Activated gamma-delta T cell treated with Interleukin-2 at 50 U/mL for 16 hours (primary cell): Measurements from ENCODE around the gene CFAP61.

Experiments used
- DNase-seq: peaks from one replicate; pipeline ENCODE4 v3.0.0-alpha.2; 2020

The CFAP61 gene

GRCh38 chr20:20184149-20184548, 131.8 kb downstream of the CFAP61 start:
- no peak for DNase-seq

GRCh38 chr20:20184706-20185105, 132.4 kb downstream of the CFAP61 start:
- no peak for DNase-seq

GRCh38 chr20:20188647-20189046, 136.3 kb downstream of the CFAP61 start:
- no peak for DNase-seq

- DNase-seq: no peak
These were observed 140.0 kb downstream of the CFAP61 start for GRCh38 chr20:20192366-20192765.

- no peak for DNase-seq
These were observed 142.8 kb downstream of the CFAP61 start for GRCh38 chr20:20195021-20195705.

DNA sequence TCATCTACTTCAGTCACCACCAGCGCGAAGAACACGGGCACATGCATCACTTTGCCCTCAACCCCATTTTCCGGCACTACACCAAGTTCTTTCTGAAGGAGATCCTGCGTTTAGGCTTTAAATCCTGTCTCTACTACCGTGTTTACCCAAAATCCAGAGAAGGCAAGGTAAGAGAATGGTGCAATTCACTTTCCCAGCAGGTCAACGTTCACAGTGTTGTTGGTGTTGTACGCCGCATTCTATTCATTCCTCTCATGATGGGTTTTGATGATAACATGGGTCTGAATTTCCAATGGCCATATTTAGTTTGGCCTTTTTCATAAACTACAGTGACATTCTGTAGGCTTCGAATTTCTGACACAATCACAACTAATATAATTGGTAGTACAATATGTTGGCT, 144.3 kb downstream of the CFAP61 start:
- DNase-seq: no peak

- DNase-seq: no peak
These were observed 145.7 kb downstream of the CFAP61 start for GRCh38 chr20:20198011-20198410.

GRCh38 chr20:20199361-20200160, 147.2 kb downstream of the CFAP61 start:
- no peak for DNase-seq

DNA sequence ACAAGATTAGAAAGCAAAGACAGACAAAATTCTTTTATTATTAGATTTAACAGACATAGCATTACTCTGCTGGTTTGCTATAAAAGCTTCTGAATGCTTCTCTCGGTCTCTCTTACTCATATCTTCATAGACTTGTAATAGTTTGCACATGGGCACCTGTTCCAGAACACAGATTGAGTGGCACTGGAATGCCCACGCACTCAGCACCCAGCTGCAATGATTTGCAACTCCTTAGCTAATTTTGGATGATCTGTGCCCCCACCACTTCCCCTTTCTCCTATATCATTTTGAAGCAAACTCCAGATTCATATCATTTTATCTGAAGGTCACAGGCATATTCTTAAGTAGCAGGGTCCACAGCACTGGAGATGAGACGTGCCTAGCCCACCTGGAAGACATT, 148.8 kb downstream of the CFAP61 start:
- DNase-seq: no peak

DNA sequence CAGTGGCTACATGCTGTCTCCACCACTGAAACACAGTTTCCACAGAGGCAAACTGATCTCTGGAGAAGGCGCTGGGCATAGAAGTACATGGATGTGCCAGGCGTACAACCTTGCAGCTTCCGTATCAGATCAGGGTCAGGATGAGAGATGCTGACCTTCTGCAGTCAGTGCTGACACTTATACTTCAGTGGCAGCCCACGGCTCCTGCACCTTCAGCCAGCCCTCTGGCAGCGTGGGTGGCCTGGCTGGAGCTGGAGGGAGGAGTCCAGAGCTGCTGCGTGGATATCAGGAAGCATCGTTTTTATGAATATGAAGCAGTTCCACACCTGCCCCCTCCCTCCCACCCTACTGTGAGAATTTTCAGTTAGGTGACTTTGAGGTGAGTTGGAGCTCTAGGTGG, 149.3 kb downstream of the CFAP61 start:
- no peak for DNase-seq

DNA sequence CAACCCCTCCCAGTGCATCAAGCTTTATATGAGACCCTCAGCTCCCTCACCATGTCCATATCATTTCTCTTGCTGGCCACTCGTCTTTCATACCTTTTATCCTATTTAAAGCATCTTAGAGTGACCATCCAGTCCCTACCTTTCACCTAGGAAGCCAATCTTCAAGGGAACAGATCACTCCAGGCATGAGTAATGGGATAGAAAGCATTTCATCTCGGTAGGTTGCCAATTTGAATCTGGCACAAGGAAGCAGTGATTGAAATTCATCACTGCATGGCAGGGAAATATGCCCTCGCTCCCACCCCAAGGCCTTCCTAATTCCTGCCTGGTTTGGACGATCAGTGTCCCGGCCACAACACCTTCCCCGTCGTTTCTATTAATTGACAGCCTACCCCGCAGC, 150.4 kb downstream of the CFAP61 start:
- no peak for DNase-seq

DNA sequence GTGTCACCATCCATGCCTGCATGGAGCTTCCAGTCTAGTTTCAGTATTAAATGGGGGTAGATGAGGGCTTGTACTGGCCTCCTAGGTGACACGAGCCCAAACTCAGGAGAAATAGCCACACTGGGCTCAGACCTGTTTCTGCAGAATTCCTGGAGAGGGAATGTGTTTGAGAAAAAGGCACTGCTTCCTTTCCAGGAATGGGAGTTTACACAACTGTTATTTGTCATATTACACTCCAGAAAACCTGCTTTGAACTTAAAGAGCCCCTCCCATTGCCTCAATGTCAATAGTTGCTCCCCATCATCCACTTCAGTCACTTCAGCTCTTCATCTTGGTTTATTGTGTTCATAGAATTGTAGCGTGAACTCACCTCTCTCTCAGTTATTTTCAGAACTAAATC, 151.5 kb downstream of the CFAP61 start:
- no peak for DNase-seq

- DNase-seq: no peak
These were observed 151.9 kb downstream of the CFAP61 start for GRCh38 chr20:20204256-20204655.

DNA sequence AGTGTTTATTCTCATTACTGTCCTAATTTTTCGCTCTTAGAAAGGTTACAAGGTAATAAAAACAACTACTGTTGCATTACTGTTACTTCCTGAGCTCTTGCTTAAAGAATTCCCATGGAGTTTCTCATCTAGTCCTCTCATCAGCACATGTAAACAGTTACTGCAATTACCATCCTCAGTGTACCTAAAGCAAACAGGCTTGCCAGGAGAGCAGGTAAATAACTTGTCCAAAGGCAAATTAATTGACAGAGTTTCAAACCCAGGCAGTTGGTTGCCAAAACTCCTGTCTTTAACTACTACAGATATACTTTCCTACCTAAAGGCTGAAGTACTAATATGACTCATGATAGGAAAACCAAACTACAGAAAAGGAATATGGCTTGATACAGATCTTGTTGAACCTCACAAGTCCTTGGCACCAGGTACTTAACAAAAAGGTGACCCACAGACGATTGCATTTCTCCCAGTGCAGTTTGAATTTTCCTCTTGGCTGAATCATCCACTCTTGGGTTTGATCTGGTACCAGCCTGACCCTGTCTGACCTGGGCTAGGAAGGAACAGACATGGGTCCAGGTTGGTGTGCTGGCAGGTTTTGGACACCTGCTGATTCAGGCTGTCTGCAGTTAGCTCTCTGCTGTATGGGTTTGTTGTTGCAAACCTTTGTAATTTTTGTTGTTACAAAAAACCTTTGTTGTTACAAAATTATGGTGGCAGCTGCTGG, 153.0 kb downstream of the CFAP61 start:
- no peak for DNase-seq

DNA sequence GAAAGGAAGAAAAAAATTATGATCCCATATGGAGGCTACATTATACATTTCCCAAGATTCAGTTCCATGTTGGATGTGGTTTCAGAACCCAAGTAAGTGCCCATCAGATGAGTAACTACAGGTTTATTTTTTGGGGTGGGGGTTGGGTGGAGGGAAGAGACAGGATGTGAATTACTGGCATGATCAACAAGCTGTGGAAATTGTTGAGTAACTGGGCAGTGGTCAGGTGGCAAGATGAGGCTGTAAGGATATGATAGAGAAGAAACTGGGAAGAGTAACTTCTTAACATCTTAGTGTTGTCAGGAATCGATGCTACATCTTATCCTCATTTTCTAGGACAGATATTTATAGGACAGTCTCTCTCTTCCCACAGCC, 153.5 kb downstream of the CFAP61 start:
- DNase-seq: no peak

DNA sequence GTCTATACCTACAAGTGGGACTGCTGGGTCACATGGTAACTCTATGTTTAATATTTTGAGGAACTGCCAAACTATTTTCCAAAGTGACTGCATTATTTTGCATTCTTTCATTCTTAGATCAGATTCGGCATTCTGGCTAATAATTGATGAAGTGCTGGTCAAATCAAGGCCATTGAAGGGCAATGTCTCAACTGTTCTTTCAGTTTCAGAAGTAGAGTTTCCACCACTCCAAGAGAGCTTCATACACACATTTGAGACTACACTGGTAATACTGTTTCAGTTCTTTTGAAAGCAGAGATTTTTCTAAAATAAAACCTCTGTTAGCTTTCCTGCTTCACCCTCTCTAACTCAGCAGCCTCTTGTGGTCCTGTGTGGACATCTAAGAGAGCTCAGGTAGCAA, 154.5 kb downstream of the CFAP61 start:
- no peak for DNase-seq

- no peak for DNase-seq
These were observed 155.0 kb downstream of the CFAP61 start for GRCh38 chr20:20207291-20207690.

DNA sequence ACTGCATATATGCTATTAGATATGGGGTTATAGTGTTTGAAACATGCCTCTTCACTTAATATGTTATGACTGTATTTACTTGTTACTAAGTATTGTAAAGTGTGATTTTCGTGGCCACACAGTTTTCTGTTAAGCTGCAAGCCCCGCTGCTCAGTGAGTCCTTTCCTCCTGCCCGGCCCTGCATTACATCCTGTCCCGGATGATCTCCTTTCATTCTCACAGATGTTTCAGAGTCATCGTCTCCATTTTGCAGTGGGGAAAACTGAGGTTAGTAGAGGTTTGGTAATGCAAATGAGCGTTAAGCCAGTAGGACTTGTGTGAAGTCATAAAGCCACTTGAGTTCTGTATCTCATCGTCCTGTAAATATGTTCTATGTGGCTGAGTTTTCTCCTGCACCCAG, 155.5 kb downstream of the CFAP61 start:
- no peak for DNase-seq

- DNase-seq: no peak
These were observed 157.4 kb downstream of the CFAP61 start for GRCh38 chr20:20209684-20210083.

DNA sequence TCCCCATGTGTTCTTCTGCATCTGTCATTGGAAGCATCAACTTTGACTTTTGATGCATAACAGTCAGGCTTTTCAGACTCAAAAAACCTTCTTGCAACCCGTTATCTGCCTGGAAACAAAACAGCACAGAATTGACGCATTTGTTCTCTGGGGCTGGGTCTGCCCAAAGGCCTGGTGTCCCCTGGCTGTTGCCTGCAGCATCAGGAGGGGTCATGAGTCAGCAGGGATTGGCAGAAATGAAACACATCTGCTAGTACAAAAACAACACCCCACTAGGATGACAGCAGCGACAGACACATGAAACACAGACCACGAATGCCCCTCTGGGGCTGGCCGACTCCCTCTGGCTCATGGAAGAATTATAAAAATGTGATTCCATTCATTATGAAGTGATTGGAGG, 158.0 kb downstream of the CFAP61 start:
- no peak for DNase-seq

- no peak for DNase-seq
These were observed 158.6 kb downstream of the CFAP61 start for GRCh38 chr20:20210943-20211273.

DNA sequence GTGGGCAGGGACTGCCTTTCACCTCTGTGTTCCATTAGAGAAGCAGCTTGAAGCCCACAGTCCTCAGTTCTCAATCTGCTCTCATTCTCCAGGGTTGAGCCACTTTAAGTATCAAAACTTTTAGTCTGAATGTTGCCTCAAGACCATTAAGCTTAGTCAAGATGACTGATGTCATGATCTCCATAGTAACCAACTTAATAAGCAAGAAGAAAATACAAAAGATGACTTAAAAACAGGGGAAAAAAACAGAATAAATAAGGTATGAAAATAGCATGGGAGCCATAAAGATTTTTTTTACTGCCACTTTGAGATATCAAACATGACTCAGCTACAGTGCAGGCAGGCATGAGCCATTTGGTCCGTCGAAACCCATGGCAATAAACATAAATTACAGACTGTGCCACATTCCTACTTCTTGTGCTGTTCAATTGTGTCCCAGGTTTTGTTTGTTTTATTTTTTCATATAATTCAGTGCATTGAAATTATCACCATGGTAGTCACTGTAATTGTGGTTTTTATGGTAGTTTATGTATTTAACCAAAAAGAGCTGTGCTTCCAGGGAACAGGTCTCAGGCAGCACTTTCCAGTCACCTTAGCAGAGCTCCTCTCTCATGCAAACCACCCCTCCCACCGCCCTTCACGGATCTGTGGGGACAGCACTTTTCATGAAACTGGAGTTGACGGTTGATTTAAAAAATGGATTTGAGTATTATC, 159.1 kb downstream of the CFAP61 start:
- DNase-seq: no peak

DNA sequence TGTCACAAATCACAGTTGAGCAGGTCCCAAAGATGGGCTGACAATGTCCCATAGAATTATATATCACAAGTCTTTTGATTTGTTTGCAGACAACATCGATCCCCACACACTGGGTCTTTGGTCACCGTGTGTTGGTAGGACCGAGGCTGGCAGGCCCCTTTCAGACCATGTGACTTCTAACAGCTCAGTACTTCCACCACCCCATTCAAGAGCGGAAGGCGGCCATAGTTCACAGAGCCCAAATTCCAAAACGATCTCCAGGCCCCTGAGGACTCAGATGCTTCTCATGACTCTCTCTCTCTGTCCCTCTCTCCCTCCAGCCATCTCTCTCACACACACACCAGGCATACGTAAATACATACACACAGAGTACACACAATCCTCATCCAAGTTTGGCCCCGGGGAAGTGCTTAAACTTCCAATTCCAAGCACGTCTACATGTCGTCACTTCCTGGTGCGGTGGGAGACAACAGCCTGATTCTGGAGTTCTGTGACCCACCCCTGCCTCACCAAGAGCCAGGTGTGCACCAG, 159.7 kb downstream of the CFAP61 start:
- no peak for DNase-seq
